ELF-1 (cell line): Measurements from ENCODE around the gene MRPL12.

Experiments
- DNase-seq: peaks from one replicate; pipeline ENCODE4 v3.0.0-alpha.2; 2016; ENCODE audit warnings: low read depth, low spot score

Gene MRPL12

GRCh38 chr17:81740395-81740961, 37.3 kb downstream of the MRPL12 start:
- no peak for DNase-seq

- no peak for DNase-seq
Measured at GRCh38 chr17:81741049-81741593, 38.0 kb downstream of the MRPL12 start.

- DNase-seq = no peak
Measured at GRCh38 chr17:81741594-81742452, 38.7 kb downstream of the MRPL12 start.
